ENCODE data around the gene MS4A12. TPM values are rescaled to one million over a fixed set of nuclear protein-coding genes. Genes with fewer than 3 reads are reported as not detected.
"Not testable (repeated sequence)": the region's sequence is repeated elsewhere in the genome, so short reads cannot be mapped to it uniquely, and the experiment has no call there.

MS4A12 gene
- total RNA-seq = not detected

- no peaks in the 10 kb centered on the region for H3K27me3 ChIP-seq
- DNase-seq (no peak), ATAC-seq (ENCODE audit: low FRiP score in 2 of 2) (no peak)
- H3K27ac ChIP-seq = no peak within 1 kb of the TSS
- TF ChIP-seq POLR2AphosphoS5 (IDR thresholded peaks at IDR 0.05) = no peak
- TF ChIP-seq CTCF (IDR thresholded peaks at IDR 0.05) = no peak
- no peak for TF ChIP-seq POLR2A (IDR thresholded peaks at IDR 0.05)
- no peak for TF ChIP-seq EP300 (IDR thresholded peaks at IDR 0.05)
- WGBS, 2 donors = 71 to 75% methylated on average over 4 of the region's 4 CpGs
- H3K9me3 ChIP-seq = no peaks in the 10 kb centered on the region
- no peak within 1 kb of the TSS for H3K4me3 ChIP-seq
- no peaks in the 10 kb centered on the region for H3K4me1 ChIP-seq
- no peaks in the 10 kb centered on the region for H3K36me3 ChIP-seq
These were observed at the start of gene MS4A12 for GRCh38 chr11:60492488-60493009. Gene MS4A12, plus strand, starts transcription at chr11:60492778. Its CDS starts 4,541 bp downstream, at chr11:60497319.

GRCh38 chr11:60447070-60447469 lies 45.5 kb upstream of the MS4A12 start:
- no peak overlapping the region for H3K4me3 ChIP-seq
- H3K9me3 ChIP-seq = peaks cover 0 to 3% (median 0%) of the 10 kb centered on the region in 4 donors
- H3K36me3 ChIP-seq = no peaks in the 10 kb centered on the region
- no peak for DNase-seq
- H3K27ac ChIP-seq = no peak overlapping the region
- peaks cover 0 to 6% (median 0%) of the 10 kb centered on the region in 4 donors for H3K4me1 ChIP-seq
- no peak for ATAC-seq (ENCODE audit: low FRiP score in 2 of 2)
- H3K27me3 ChIP-seq = no peaks in the 10 kb centered on the region
- TF ChIP-seq EP300 (IDR thresholded peaks at IDR 0.05) (no peak), POLR2A (IDR thresholded peaks at IDR 0.05) (no peak), POLR2AphosphoS5 (IDR thresholded peaks at IDR 0.05) (no peak), CTCF (IDR thresholded peaks at IDR 0.05) (no peak)

GRCh38 chr11:60447846-60448245 lies 44.7 kb upstream of the MS4A12 start:
- Histone ChIP-seq H3K27me3 (no peaks in the 10 kb centered on the region), H3K27ac (no peak overlapping the region), H3K4me3 (no peak overlapping the region), H3K36me3 (no peaks in the 10 kb centered on the region), H3K4me1 (peaks cover 0 to 6% (median 0%) of the 10 kb centered on the region in 4 donors), H3K9me3 (peaks cover 0 to 3% (median 0%) of the 10 kb centered on the region in 4 donors)
- ATAC-seq (ENCODE audit: low FRiP score in 2 of 2) (no peak), DNase-seq (no peak)
- TF ChIP-seq POLR2AphosphoS5 (IDR thresholded peaks at IDR 0.05) = no peak
- TF ChIP-seq POLR2A (IDR thresholded peaks at IDR 0.05) = no peak
- TF ChIP-seq CTCF (IDR thresholded peaks at IDR 0.05) = no peak
- no peak for TF ChIP-seq EP300 (IDR thresholded peaks at IDR 0.05)

GRCh38 chr11:60451185-60451584 lies 41.4 kb upstream of the MS4A12 start:
- H3K27ac ChIP-seq; H3K4me3 ChIP-seq; H3K9me3 ChIP-seq; ATAC-seq (ENCODE audit: low FRiP score in 2 of 2); H3K4me1 ChIP-seq; H3K27me3 ChIP-seq; H3K36me3 ChIP-seq: not testable (repeated sequence)
- 100% methylated on average over 1 to 13 of the region's 32 CpGs for WGBS, 2 donors
- peak in 1 of 2 donors; percentile 66 for DNase-seq

- H3K36me3 ChIP-seq = no peaks in the 10 kb centered on the region
- H3K9me3 ChIP-seq = peaks cover 0 to 3% (median 0%) of the 10 kb centered on the region in 4 donors
- no peak overlapping the region for H3K4me3 ChIP-seq
- no peak for ATAC-seq (ENCODE audit: low FRiP score in 2 of 2)
- H3K27me3 ChIP-seq = no peaks in the 10 kb centered on the region
- TF ChIP-seq CTCF (IDR thresholded peaks at IDR 0.05) (no peak), POLR2AphosphoS5 (IDR thresholded peaks at IDR 0.05) (no peak), EP300 (IDR thresholded peaks at IDR 0.05) (no peak), POLR2A (IDR thresholded peaks at IDR 0.05) (no peak)
- no peak overlapping the region for H3K27ac ChIP-seq
- DNase-seq = no peak
- no peaks in the 10 kb centered on the region for H3K4me1 ChIP-seq
These were observed 38.4 kb upstream of the MS4A12 start for GRCh38 chr11:60454212-60454611.

All from upper lobe of left lung (tissue), 6 donors.